Endodermal cell (in vitro differentiated cells): ENCODE data around the gene CTTN. TPM values are rescaled to one million over a fixed set of nuclear protein-coding genes. Genes with fewer than 3 reads are reported as not detected.

Source experiments
- DNase-seq: peaks from one replicate; pipeline ENCODE4 v3.0.0-alpha.2; 2017
- H3K27ac ChIP-seq: 2 replicates; pipeline ENCODE4 v1.5.1; 2013; ENCODE audit warnings: mild to moderate bottlenecking, low read depth, low read length, moderate library complexity
- H3K27me3 ChIP-seq: 2 replicates; pipeline ENCODE4 v1.6.1; 2013; ENCODE audit warnings: mild to moderate bottlenecking, low read length, moderate library complexity; ENCODE audit not compliant: insufficient read depth, control insufficient read depth, poor library complexity, severe bottlenecking
- H3K36me3 ChIP-seq: 2 replicates; pipeline ENCODE4 v1.7.0; 2013; ENCODE audit warnings: mild to moderate bottlenecking, low read length, moderate library complexity; ENCODE audit not compliant: control insufficient read depth, insufficient read depth
- H3K4me1 ChIP-seq: one replicate; pipeline ENCODE4 v1.7.0; 2013; ENCODE audit warnings: low read length; ENCODE audit not compliant: control insufficient read depth, insufficient read depth
- H3K4me3 ChIP-seq: 2 replicates; pipeline ENCODE4 v1.5.1; 2013; ENCODE audit warnings: mild to moderate bottlenecking, low read length, moderate library complexity
- H3K9ac ChIP-seq: 2 replicates; pipeline ENCODE4 v1.6.1; 2013; ENCODE audit warnings: mild to moderate bottlenecking, low read length, moderate library complexity; ENCODE audit not compliant: poor library complexity, severe bottlenecking; ENCODE audit errors: extremely low read depth
- H3K9me3 ChIP-seq: 2 replicates; pipeline ENCODE4 v1.6.1; 2013; ENCODE audit warnings: mild to moderate bottlenecking, low read length, moderate library complexity; ENCODE audit not compliant: control insufficient read depth
- H3K27ac Mint-ChIP-seq: 2 replicates; pipeline ENCODE4 v1.8.0; 2020; ENCODE audit warnings: mixed read lengths
- H3K27me3 Mint-ChIP-seq: 2 replicates; pipeline ENCODE4 v1.8.0; 2021; ENCODE audit warnings: mild to moderate bottlenecking, mixed read lengths; ENCODE audit not compliant: insufficient read depth
- H3K36me3 Mint-ChIP-seq: 2 replicates; pipeline ENCODE4 v1.8.0; 2020; ENCODE audit warnings: low read depth, mixed read lengths
- H3K4me1 Mint-ChIP-seq: 2 replicates; pipeline ENCODE4 v1.8.0; 2020; ENCODE audit warnings: mixed read lengths
- H3K4me3 Mint-ChIP-seq: 2 replicates; pipeline ENCODE4 v1.8.0; 2020; ENCODE audit warnings: mild to moderate bottlenecking, moderate library complexity, mixed read lengths
- H3K9me3 Mint-ChIP-seq: 2 replicates; pipeline ENCODE4 v1.8.0; 2020; ENCODE audit warnings: mild to moderate bottlenecking, mixed read lengths
- WGBS, 2 experiments: methylation state at CpG; one replicate each; pipeline versions ENCODE4 v1.1.5 to v1.1.7; 2013; ENCODE audit warnings: missing lambda C conversion rate in 2 of 2, mixed read lengths in 1 of 2; ENCODE audit not compliant: insufficient coverage in 1 of 2, insufficient read length in 1 of 2; 5-methylcytosine and 5-hydroxymethylcytosine counted together
- total RNA-seq, 2 donors: library from RNA; stranded (reverse); fragmentation: NEBNext Ultra II Directional in 1 of 2; extraction: Animal tissue kit (Norgen Biotek cat#: 25700) in 1 of 2; gene quantifications; 2 replicates in 1 of 2; 3 replicates in 1 of 2; pipeline ENCODE4 v1.2.1, GENCODE V29; 2021
- TF ChIP-seq, protein P1 (sequence below): fragments of 200-600 bp; sonication (generic); conservative IDR thresholded peaks from 2 replicates; pipeline ENCODE4 v1.5.0; 2021; ENCODE audit warnings: antibody characterized with exemption, mild to moderate bottlenecking

The CTTN gene
- total RNA-seq, 2 donors from 2014 or later = 282 to 283 TPM

DNA sequence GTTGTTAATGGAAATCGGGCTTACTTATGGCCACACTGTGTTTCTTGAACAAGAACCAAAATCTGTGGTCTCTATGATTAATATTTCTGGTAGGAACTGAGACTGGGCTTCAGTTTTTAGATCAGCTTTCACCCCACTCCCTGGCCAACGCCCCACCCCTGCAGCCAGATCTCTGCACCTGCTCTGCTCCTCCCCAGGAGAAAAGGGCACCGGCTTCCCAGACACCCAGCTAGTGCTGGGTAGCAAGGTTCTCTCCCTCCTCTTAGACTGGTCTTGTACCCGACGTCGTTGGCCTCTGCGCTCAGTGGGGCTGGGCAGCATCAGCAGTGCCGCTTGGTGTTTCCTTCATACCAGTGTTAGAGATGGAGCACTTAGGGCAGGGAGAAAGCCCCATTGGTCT is 17.0 kb upstream of the CTTN start:
- TF ChIP-seq, protein P1, sequence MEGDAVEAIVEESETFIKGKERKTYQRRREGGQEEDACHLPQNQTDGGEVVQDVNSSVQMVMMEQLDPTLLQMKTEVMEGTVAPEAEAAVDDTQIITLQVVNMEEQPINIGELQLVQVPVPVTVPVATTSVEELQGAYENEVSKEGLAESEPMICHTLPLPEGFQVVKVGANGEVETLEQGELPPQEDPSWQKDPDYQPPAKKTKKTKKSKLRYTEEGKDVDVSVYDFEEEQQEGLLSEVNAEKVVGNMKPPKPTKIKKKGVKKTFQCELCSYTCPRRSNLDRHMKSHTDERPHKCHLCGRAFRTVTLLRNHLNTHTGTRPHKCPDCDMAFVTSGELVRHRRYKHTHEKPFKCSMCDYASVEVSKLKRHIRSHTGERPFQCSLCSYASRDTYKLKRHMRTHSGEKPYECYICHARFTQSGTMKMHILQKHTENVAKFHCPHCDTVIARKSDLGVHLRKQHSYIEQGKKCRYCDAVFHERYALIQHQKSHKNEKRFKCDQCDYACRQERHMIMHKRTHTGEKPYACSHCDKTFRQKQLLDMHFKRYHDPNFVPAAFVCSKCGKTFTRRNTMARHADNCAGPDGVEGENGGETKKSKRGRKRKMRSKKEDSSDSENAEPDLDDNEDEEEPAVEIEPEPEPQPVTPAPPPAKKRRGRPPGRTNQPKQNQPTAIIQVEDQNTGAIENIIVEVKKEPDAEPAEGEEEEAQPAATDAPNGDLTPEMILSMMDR = no peak
- no peaks in the 10 kb centered on the region for H3K27me3 ChIP-seq
- Mint-ChIP-seq H3K9me3 (no peaks in the 10 kb centered on the region), H3K4me3 (no peak overlapping the region), H3K27me3 (no peaks in the 10 kb centered on the region), H3K27ac (peak overlapping the region; percentile 71), H3K4me1 (peaks cover 14% of the 10 kb centered on the region), H3K36me3 (peaks cover 79% of the 10 kb centered on the region)
- no peak overlapping the region for H3K4me3 ChIP-seq
- H3K9me3 ChIP-seq = no peaks in the 10 kb centered on the region
- no peaks in the 10 kb centered on the region for H3K4me1 ChIP-seq
- H3K9ac ChIP-seq = no peak overlapping the region
- peaks cover 87% of the 10 kb centered on the region for H3K36me3 ChIP-seq
- DNase-seq = no peak
- 93 to 100% methylated on average over 1 to 8 of the region's 8 CpGs for WGBS, 2 experiments
- no peak overlapping the region for H3K27ac ChIP-seq

GRCh38 chr11:70381872-70382861 is 16.2 kb upstream of the CTTN start:
- H3K4me3 ChIP-seq = no peak overlapping the region
- WGBS, 2 experiments = 90 to 92% methylated on average over 9 to 13 of the region's 15 CpGs
- H3K36me3 ChIP-seq = peaks cover 79% of the 10 kb centered on the region
- no peaks in the 10 kb centered on the region for H3K27me3 ChIP-seq
- H3K9ac ChIP-seq = no peak overlapping the region
- TF ChIP-seq, protein P1 = peak; percentile 52
- Mint-ChIP-seq H3K36me3 (peaks cover 78% of the 10 kb centered on the region), H3K27ac (peak overlapping the region; percentile 71), H3K27me3 (no peaks in the 10 kb centered on the region), H3K4me1 (peaks cover 14% of the 10 kb centered on the region), H3K9me3 (no peaks in the 10 kb centered on the region), H3K4me3 (no peak overlapping the region)
- no peaks in the 10 kb centered on the region for H3K4me1 ChIP-seq
- peak; percentile 74 for DNase-seq
- H3K9me3 ChIP-seq = no peaks in the 10 kb centered on the region
- H3K27ac ChIP-seq = no peak overlapping the region

DNA sequence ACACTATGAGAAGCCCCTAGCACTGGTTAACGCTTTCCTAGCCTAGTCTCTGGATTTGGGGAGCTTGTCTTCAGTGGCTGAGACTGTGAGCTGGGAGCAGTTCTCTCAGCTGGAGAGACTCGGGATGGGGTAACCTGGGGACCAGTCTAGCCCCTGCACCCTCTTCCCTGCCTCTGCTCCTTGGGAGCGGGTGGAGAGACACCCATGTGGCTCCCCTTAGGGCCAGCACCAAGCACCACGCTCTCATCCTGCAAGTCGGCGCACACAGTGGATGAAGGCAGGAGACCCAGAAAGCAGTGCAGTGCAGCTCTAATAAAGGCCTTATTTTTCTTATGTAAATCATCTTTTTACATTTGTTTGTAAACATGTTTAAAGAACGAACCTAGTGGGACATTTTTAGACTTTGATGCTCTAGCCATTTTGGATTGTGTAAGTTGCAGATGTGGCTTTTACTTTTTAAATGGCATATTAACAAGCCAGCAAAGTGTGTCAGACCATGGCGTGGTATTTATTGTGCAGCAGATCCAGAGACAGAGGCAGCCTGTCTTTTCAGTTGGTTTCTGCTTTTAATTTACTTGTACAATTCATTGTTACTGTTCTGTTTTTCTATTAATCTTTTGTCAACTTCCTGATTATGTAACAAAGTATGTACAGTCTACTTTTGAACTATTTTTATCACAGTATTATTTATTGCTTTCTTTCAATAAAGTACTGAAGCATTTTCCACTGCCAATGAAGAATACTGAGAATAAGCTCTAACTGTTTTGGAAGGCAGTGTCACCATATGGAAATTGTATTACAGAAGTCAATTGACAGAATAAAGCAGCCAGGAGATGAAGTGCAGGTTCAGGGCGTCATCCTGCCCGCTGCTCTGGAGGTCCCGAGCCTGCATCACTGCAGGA is 14.4 kb upstream of the CTTN start:
- 95 to 97% methylated on average over 5 to 11 of the region's 11 CpGs for WGBS, 2 experiments
- Histone ChIP-seq H3K36me3 (peaks cover 63% of the 10 kb centered on the region), H3K27me3 (no peaks in the 10 kb centered on the region), H3K4me1 (no peaks in the 10 kb centered on the region), H3K9me3 (no peaks in the 10 kb centered on the region), H3K9ac (no peak overlapping the region), H3K27ac (no peak overlapping the region), H3K4me3 (no peak overlapping the region)
- H3K4me3 Mint-ChIP-seq = no peak overlapping the region
- H3K4me1 Mint-ChIP-seq = peaks cover 14% of the 10 kb centered on the region
- H3K27me3 Mint-ChIP-seq = no peaks in the 10 kb centered on the region
- H3K27ac Mint-ChIP-seq = peak overlapping the region; percentile 48
- no peak for DNase-seq
- H3K36me3 Mint-ChIP-seq = peaks cover 70% of the 10 kb centered on the region
- H3K9me3 Mint-ChIP-seq = no peaks in the 10 kb centered on the region
- TF ChIP-seq, protein P1 = no peak
